ENCODE measurements around the gene FEM1B. TPM values are rescaled to one million over a fixed set of nuclear protein-coding genes. Genes with fewer than 3 reads are reported as not detected.

Gene FEM1B
- total RNA-seq, 1 donor: 61.7 TPM

GRCh38 chr15:68319997-68320396 is 42.5 kb downstream of the FEM1B start:
- H3K4me3 ChIP-seq (ENCODE audit: low read depth, low read length): no peak overlapping the region
- no peak for TF ChIP-seq CTCF (IDR thresholded peaks at IDR 0.05; ENCODE audit: insufficient read depth, low read depth, low read length)

GRCh38 chr15:68321229-68321628 is 43.7 kb downstream of the FEM1B start:
- TF ChIP-seq CTCF (IDR thresholded peaks at IDR 0.05; ENCODE audit: insufficient read depth, low read depth, low read length): no peak
- H3K4me3 ChIP-seq (ENCODE audit: low read depth, low read length): no peak overlapping the region
- no peak for DNase-seq (ENCODE audit: low read depth)

More at GRCh38 chr15:68319997-68320396, 42.5 kb downstream of the FEM1B start:
- DNase-seq (ENCODE audit: low read depth): no peak

GRCh38 chr15:68322796-68323195 is 45.3 kb downstream of the FEM1B start:
- DNase-seq (ENCODE audit: low read depth): no peak
- TF ChIP-seq CTCF (IDR thresholded peaks at IDR 0.05; ENCODE audit: insufficient read depth, low read depth, low read length): no peak
- H3K4me3 ChIP-seq (ENCODE audit: low read depth, low read length): no peak overlapping the region

GRCh38 chr15:68325726-68326125 is 48.2 kb downstream of the FEM1B start:
- no peak for TF ChIP-seq CTCF (IDR thresholded peaks at IDR 0.05; ENCODE audit: insufficient read depth, low read depth, low read length)
- DNase-seq (ENCODE audit: low read depth): no peak
- no peak overlapping the region for H3K4me3 ChIP-seq (ENCODE audit: low read depth, low read length)

GRCh38 chr15:68326711-68327354 is 49.3 kb downstream of the FEM1B start:
- H3K4me3 ChIP-seq (ENCODE audit: low read depth, low read length): no peak overlapping the region
- no peak for TF ChIP-seq CTCF (IDR thresholded peaks at IDR 0.05; ENCODE audit: insufficient read depth, low read depth, low read length)
- DNase-seq (ENCODE audit: low read depth): no peak

GRCh38 chr15:68328443-68328842 is 50.9 kb downstream of the FEM1B start:
- no peak for DNase-seq (ENCODE audit: low read depth)
- no peak overlapping the region for H3K4me3 ChIP-seq (ENCODE audit: low read depth, low read length)
- TF ChIP-seq CTCF (IDR thresholded peaks at IDR 0.05; ENCODE audit: insufficient read depth, low read depth, low read length): no peak

- no peak for DNase-seq (ENCODE audit: low read depth)
- H3K4me3 ChIP-seq (ENCODE audit: low read depth, low read length): no peak overlapping the region
- no peak for TF ChIP-seq CTCF (IDR thresholded peaks at IDR 0.05; ENCODE audit: insufficient read depth, low read depth, low read length)
Measured at GRCh38 chr15:68328964-68329363, 51.4 kb downstream of the FEM1B start.
